ENCODE measurements around the gene ALPP. TPM values are rescaled to one million over a fixed set of nuclear protein-coding genes. Genes with fewer than 3 reads are reported as not detected.
A peak's percentile ranks its signal among the peaks of the same experiment; 100 is the strongest.
"Not testable (repeated sequence)": the region's sequence is repeated elsewhere in the genome, so short reads cannot be mapped to it uniquely, and the experiment has no call there.

The ALPP gene
- total and polyA plus RNA-seq, 5 donors from 2014 or later: not detected

- no peaks in the 10 kb centered on the region for H3K36me3 Mint-ChIP-seq
- H3K36me3 ChIP-seq (ENCODE audit: control insufficient read depth, insufficient read depth, low read length): no peaks in the 10 kb centered on the region
- H3K27me3 ChIP-seq (ENCODE audit: control insufficient read depth, insufficient read depth, low read length): no peaks in the 10 kb centered on the region
- no peak overlapping the region for H3K27ac Mint-ChIP-seq
- no peak overlapping the region for H3K4me3 ChIP-seq (ENCODE audit: low read depth, low read length)
- H3K4me1 Mint-ChIP-seq: peaks cover 0 to 6% (median 0%) of the 10 kb centered on the region in 4 donors
- DNase-seq: no peak
- H3K9me3 ChIP-seq (ENCODE audit: control insufficient read depth in 2 of 2, low read length in 2 of 2): no peaks in the 10 kb centered on the region
- no peaks in the 10 kb centered on the region for H3K4me1 ChIP-seq (ENCODE audit: control insufficient read depth, insufficient read depth, low read length, poor library complexity, severe bottlenecking)
- ATAC-seq (ENCODE audit: low read depth in 2 of 2): no peak
- no peak overlapping the region for H3K27ac ChIP-seq (ENCODE audit: insufficient read depth, low read length, poor library complexity, severe bottlenecking)
- H3K27me3 Mint-ChIP-seq: peaks cover 11% of the 10 kb centered on the region
- no peak overlapping the region for H3K4me3 Mint-ChIP-seq
- no peaks in the 10 kb centered on the region for H3K9me3 Mint-ChIP-seq
Measured at GRCh38 chr2:232375164-232375563, 3.4 kb upstream of the ALPP start.

- Histone ChIP-seq H3K36me3 (ENCODE audit: control insufficient read depth, insufficient read depth, low read length) (no peaks in the 10 kb centered on the region), H3K4me3 (ENCODE audit: low read depth, low read length) (no peak overlapping the region), H3K27me3 (ENCODE audit: control insufficient read depth, insufficient read depth, low read length) (no peaks in the 10 kb centered on the region), H3K27ac (ENCODE audit: insufficient read depth, low read length, poor library complexity, severe bottlenecking) (no peak overlapping the region), H3K4me1 (ENCODE audit: control insufficient read depth, insufficient read depth, low read length, poor library complexity, severe bottlenecking) (no peaks in the 10 kb centered on the region), H3K9me3 (ENCODE audit: control insufficient read depth in 2 of 2, low read length in 2 of 2) (no peaks in the 10 kb centered on the region)
- no peaks in the 10 kb centered on the region for H3K9me3 Mint-ChIP-seq
- no peak overlapping the region for H3K4me3 Mint-ChIP-seq
- peaks cover 7% of the 10 kb centered on the region for H3K27me3 Mint-ChIP-seq
- peaks cover 0 to 6% (median 0%) of the 10 kb centered on the region in 4 donors for H3K4me1 Mint-ChIP-seq
- H3K36me3 Mint-ChIP-seq: no peaks in the 10 kb centered on the region
- ATAC-seq (ENCODE audit: low read depth in 2 of 2) (no peak), DNase-seq (no peak)
- H3K27ac Mint-ChIP-seq: no peak overlapping the region
Measured at GRCh38 chr2:232376260-232376659, 2.3 kb upstream of the ALPP start.

GRCh38 chr2:232376713-232377112, 1.8 kb upstream of the ALPP start:
- H3K27ac Mint-ChIP-seq: no peak overlapping the region
- Histone ChIP-seq H3K27ac (ENCODE audit: insufficient read depth, low read length, poor library complexity, severe bottlenecking) (no peak overlapping the region), H3K27me3 (ENCODE audit: control insufficient read depth, insufficient read depth, low read length) (no peaks in the 10 kb centered on the region), H3K36me3 (ENCODE audit: control insufficient read depth, insufficient read depth, low read length) (no peaks in the 10 kb centered on the region), H3K9me3 (ENCODE audit: control insufficient read depth in 2 of 2, low read length in 2 of 2) (no peaks in the 10 kb centered on the region), H3K4me3 (ENCODE audit: low read depth, low read length) (no peak overlapping the region), H3K4me1 (ENCODE audit: control insufficient read depth, insufficient read depth, low read length, poor library complexity, severe bottlenecking) (no peaks in the 10 kb centered on the region)
- DNase-seq (no peak), ATAC-seq (ENCODE audit: low read depth in 2 of 2) (no peak)
- no peaks in the 10 kb centered on the region for H3K9me3 Mint-ChIP-seq
- no peaks in the 10 kb centered on the region for H3K36me3 Mint-ChIP-seq
- peaks cover 7% of the 10 kb centered on the region for H3K27me3 Mint-ChIP-seq
- H3K4me1 Mint-ChIP-seq: peaks cover 0 to 6% (median 0%) of the 10 kb centered on the region in 4 donors
- no peak overlapping the region for H3K4me3 Mint-ChIP-seq

GRCh38 chr2:232377319-232377718, 1.2 kb upstream of the ALPP start:
- no peaks in the 10 kb centered on the region for H3K27me3 ChIP-seq (ENCODE audit: control insufficient read depth, insufficient read depth, low read length)
- no peak overlapping the region for H3K4me3 ChIP-seq (ENCODE audit: low read depth, low read length)
- H3K36me3 ChIP-seq (ENCODE audit: control insufficient read depth, insufficient read depth, low read length): no peaks in the 10 kb centered on the region
- Mint-ChIP-seq H3K27me3 (peaks cover 7% of the 10 kb centered on the region), H3K36me3 (no peaks in the 10 kb centered on the region), H3K4me3 (peak overlapping the region in 1 of 4 donors; percentile 28), H3K4me1 (peaks cover 0 to 6% (median 0%) of the 10 kb centered on the region in 4 donors), H3K9me3 (no peaks in the 10 kb centered on the region), H3K27ac (no peak overlapping the region)
- no peaks in the 10 kb centered on the region for H3K4me1 ChIP-seq (ENCODE audit: control insufficient read depth, insufficient read depth, low read length, poor library complexity, severe bottlenecking)
- ATAC-seq (ENCODE audit: low read depth in 2 of 2) (no peak), DNase-seq (no peak)
- no peaks in the 10 kb centered on the region for H3K9me3 ChIP-seq (ENCODE audit: control insufficient read depth in 2 of 2, low read length in 2 of 2)
- H3K27ac ChIP-seq (ENCODE audit: insufficient read depth, low read length, poor library complexity, severe bottlenecking): no peak overlapping the region

GRCh38 chr2:232377841-232378734, 463 bp upstream of the ALPP start:
- Mint-ChIP-seq H3K9me3 (no peaks in the 10 kb centered on the region), H3K4me1 (peaks cover 0 to 6% (median 0%) of the 10 kb centered on the region in 4 donors), H3K36me3 (no peaks in the 10 kb centered on the region), H3K4me3 (no peak overlapping the region), H3K27me3 (peaks cover 10% of the 10 kb centered on the region), H3K27ac (no peak overlapping the region)
- H3K27me3 ChIP-seq (ENCODE audit: control insufficient read depth, insufficient read depth, low read length): peaks cover 1% of the 10 kb centered on the region
- no peak overlapping the region for H3K27ac ChIP-seq (ENCODE audit: insufficient read depth, low read length, poor library complexity, severe bottlenecking)
- DNase-seq (no peak), ATAC-seq (ENCODE audit: low read depth in 2 of 2) (no peak)
- H3K4me1 ChIP-seq (ENCODE audit: control insufficient read depth, insufficient read depth, low read length, poor library complexity, severe bottlenecking): no peaks in the 10 kb centered on the region
- no peaks in the 10 kb centered on the region for H3K9me3 ChIP-seq (ENCODE audit: control insufficient read depth in 2 of 2, low read length in 2 of 2)
- no peak overlapping the region for H3K4me3 ChIP-seq (ENCODE audit: low read depth, low read length)
- H3K36me3 ChIP-seq (ENCODE audit: control insufficient read depth, insufficient read depth, low read length): no peaks in the 10 kb centered on the region

- not testable (repeated sequence) for H3K36me3 Mint-ChIP-seq; H3K4me1 Mint-ChIP-seq; H3K4me3 Mint-ChIP-seq; H3K9me3 Mint-ChIP-seq; H3K27ac Mint-ChIP-seq; H3K4me3 ChIP-seq (ENCODE audit: low read depth, low read length); DNase-seq; H3K27me3 ChIP-seq (ENCODE audit: control insufficient read depth, insufficient read depth, low read length); H3K36me3 ChIP-seq (ENCODE audit: control insufficient read depth, insufficient read depth, low read length); ATAC-seq (ENCODE audit: low read depth in 2 of 2); H3K27ac ChIP-seq (ENCODE audit: insufficient read depth, low read length, poor library complexity, severe bottlenecking); H3K9me3 ChIP-seq (ENCODE audit: control insufficient read depth in 2 of 2, low read length in 2 of 2); H3K4me1 ChIP-seq (ENCODE audit: control insufficient read depth, insufficient read depth, low read length, poor library complexity, severe bottlenecking)
- H3K27me3 Mint-ChIP-seq: peaks cover 22% of the 10 kb centered on the region
Measured at GRCh38 chr2:232379610-232380590, 1.3 kb downstream of the ALPP start.

GRCh38 chr2:232381204-232382031, 2.9 kb downstream of the ALPP start:
- H3K27me3 Mint-ChIP-seq: peaks cover 36% of the 10 kb centered on the region
- not testable (repeated sequence) for H3K36me3 Mint-ChIP-seq; H3K4me3 ChIP-seq (ENCODE audit: low read depth, low read length); H3K9me3 Mint-ChIP-seq; H3K4me3 Mint-ChIP-seq; H3K4me1 Mint-ChIP-seq; H3K27ac Mint-ChIP-seq; H3K27ac ChIP-seq (ENCODE audit: insufficient read depth, low read length, poor library complexity, severe bottlenecking); H3K4me1 ChIP-seq (ENCODE audit: control insufficient read depth, insufficient read depth, low read length, poor library complexity, severe bottlenecking); H3K9me3 ChIP-seq (ENCODE audit: control insufficient read depth in 2 of 2, low read length in 2 of 2); H3K36me3 ChIP-seq (ENCODE audit: control insufficient read depth, insufficient read depth, low read length); H3K27me3 ChIP-seq (ENCODE audit: control insufficient read depth, insufficient read depth, low read length); DNase-seq
- ATAC-seq (ENCODE audit: low read depth in 2 of 2): peak; percentile 34 to 41
